Progenitor cell of endocrine pancreas (in vitro differentiated cells): ENCODE results near the gene LHFPL2. TPM values are rescaled to one million over a fixed set of nuclear protein-coding genes. Genes with fewer than 3 reads are reported as not detected.
"Not testable (repeated sequence)": the region's sequence is repeated elsewhere in the genome, so short reads cannot be mapped to it uniquely, and the experiment has no call there.

Experiments
- DNase-seq: peaks from one replicate; pipeline ENCODE4 v3.0.0; 2021; ENCODE audit warnings: low spot score; ENCODE audit not compliant: unreplicated experiment
- H3K27ac Mint-ChIP-seq: 2 replicates; pipeline ENCODE4 v1.8.0; 2021; ENCODE audit warnings: mild to moderate bottlenecking, moderate library complexity, mixed read lengths
- H3K27me3 Mint-ChIP-seq: 2 replicates; pipeline ENCODE4 v1.8.0; 2021; ENCODE audit warnings: mixed read lengths
- H3K36me3 Mint-ChIP-seq: 2 replicates; pipeline ENCODE4 v1.8.0; 2022; ENCODE audit warnings: mixed read lengths; ENCODE audit not compliant: insufficient read depth
- H3K4me1 Mint-ChIP-seq: 2 replicates; pipeline ENCODE4 v1.8.0; 2021; ENCODE audit warnings: low read depth, mixed read lengths
- H3K4me3 Mint-ChIP-seq: 2 replicates; pipeline ENCODE4 v1.8.0; 2021; ENCODE audit warnings: low read depth, mild to moderate bottlenecking, moderate library complexity, mixed read lengths
- H3K9me3 Mint-ChIP-seq: 2 replicates; pipeline ENCODE4 v1.8.0; 2021; ENCODE audit warnings: low read depth, mixed read lengths
- total RNA-seq: library from RNA; stranded (reverse); gene quantifications from 2 replicates; pipeline ENCODE4 v1.2.1, GENCODE V29; 2021
- TF ChIP-seq, protein P1 (sequence below): fragments of 200-600 bp; sonication (generic); IDR thresholded peaks from one replicate; pipeline ENCODE4 v1.5.0; 2021; ENCODE audit warnings: antibody characterized with exemption, mild to moderate bottlenecking; ENCODE audit not compliant: unreplicated experiment

Gene LHFPL2
- total RNA-seq, 1 donor from 2014 or later = 15.0 TPM

GRCh38 chr5:78675956-78676730, 27.6 kb upstream of the LHFPL2 start:
- peaks cover 1% of the 10 kb centered on the region for H3K4me1 Mint-ChIP-seq
- H3K9me3 Mint-ChIP-seq = peaks cover 12% of the 10 kb centered on the region
- H3K27me3 Mint-ChIP-seq = peaks cover 18% of the 10 kb centered on the region
- no peak for DNase-seq
- H3K36me3 Mint-ChIP-seq = no peaks in the 10 kb centered on the region
- TF ChIP-seq, protein P1, sequence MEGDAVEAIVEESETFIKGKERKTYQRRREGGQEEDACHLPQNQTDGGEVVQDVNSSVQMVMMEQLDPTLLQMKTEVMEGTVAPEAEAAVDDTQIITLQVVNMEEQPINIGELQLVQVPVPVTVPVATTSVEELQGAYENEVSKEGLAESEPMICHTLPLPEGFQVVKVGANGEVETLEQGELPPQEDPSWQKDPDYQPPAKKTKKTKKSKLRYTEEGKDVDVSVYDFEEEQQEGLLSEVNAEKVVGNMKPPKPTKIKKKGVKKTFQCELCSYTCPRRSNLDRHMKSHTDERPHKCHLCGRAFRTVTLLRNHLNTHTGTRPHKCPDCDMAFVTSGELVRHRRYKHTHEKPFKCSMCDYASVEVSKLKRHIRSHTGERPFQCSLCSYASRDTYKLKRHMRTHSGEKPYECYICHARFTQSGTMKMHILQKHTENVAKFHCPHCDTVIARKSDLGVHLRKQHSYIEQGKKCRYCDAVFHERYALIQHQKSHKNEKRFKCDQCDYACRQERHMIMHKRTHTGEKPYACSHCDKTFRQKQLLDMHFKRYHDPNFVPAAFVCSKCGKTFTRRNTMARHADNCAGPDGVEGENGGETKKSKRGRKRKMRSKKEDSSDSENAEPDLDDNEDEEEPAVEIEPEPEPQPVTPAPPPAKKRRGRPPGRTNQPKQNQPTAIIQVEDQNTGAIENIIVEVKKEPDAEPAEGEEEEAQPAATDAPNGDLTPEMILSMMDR = no peak
- no peak overlapping the region for H3K4me3 Mint-ChIP-seq
- H3K27ac Mint-ChIP-seq = no peak overlapping the region

GRCh38 chr5:78673827-78674226, 25.3 kb upstream of the LHFPL2 start:
- not testable (repeated sequence) for H3K4me3 Mint-ChIP-seq, H3K4me1 Mint-ChIP-seq, DNase-seq, H3K36me3 Mint-ChIP-seq, H3K27ac Mint-ChIP-seq
- H3K9me3 Mint-ChIP-seq = peaks cover 12% of the 10 kb centered on the region
- H3K27me3 Mint-ChIP-seq = peaks cover 24% of the 10 kb centered on the region

DNA sequence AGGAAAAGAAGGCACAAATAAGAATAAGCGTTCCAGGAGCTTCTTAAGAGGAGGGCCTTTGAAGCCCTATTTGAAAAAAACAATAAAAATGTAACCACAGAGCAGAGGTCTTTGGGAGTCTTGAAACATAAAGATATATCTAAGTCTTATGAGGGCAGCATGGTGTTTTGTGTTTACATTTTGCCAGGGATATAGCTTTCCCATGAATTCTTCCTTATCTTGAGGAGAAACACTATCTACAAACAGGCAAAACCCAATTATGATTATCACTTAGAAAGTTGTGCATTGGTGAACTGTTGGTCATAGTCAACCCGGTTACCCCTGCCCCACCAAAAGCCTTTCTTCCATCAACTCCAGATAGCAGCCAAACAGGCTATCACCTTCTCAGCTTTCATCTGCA, 23.6 kb upstream of the LHFPL2 start:
- Mint-ChIP-seq H3K4me3 (no peak overlapping the region), H3K9me3 (peaks cover 12% of the 10 kb centered on the region), H3K27me3 (peaks cover 24% of the 10 kb centered on the region), H3K36me3 (no peaks in the 10 kb centered on the region), H3K27ac (no peak overlapping the region), H3K4me1 (peaks cover 4% of the 10 kb centered on the region)
- TF ChIP-seq, protein P1 = no peak
- DNase-seq = no peak

- Mint-ChIP-seq H3K4me1 (peaks cover 4% of the 10 kb centered on the region), H3K4me3 (no peak overlapping the region), H3K27me3 (peaks cover 26% of the 10 kb centered on the region), H3K27ac (no peak overlapping the region), H3K36me3 (no peaks in the 10 kb centered on the region), H3K9me3 (peaks cover 12% of the 10 kb centered on the region)
- TF ChIP-seq, protein P1 = no peak
- DNase-seq = no peak
These were observed 23.0 kb upstream of the LHFPL2 start for GRCh38 chr5:78671609-78672008.

GRCh38 chr5:78670701-78671269, 22.2 kb upstream of the LHFPL2 start:
- Mint-ChIP-seq H3K4me1 (peaks cover 3% of the 10 kb centered on the region), H3K9me3 (peaks cover 12% of the 10 kb centered on the region), H3K27ac (no peak overlapping the region), H3K36me3 (no peaks in the 10 kb centered on the region), H3K27me3 (peaks cover 31% of the 10 kb centered on the region), H3K4me3 (no peak overlapping the region)
- no peak for DNase-seq
- TF ChIP-seq, protein P1 = no peak

- no peak overlapping the region for H3K4me3 Mint-ChIP-seq
- peaks cover 33% of the 10 kb centered on the region for H3K27me3 Mint-ChIP-seq
- DNase-seq = no peak
- H3K27ac Mint-ChIP-seq = no peak overlapping the region
- H3K4me1 Mint-ChIP-seq = peaks cover 3% of the 10 kb centered on the region
- H3K9me3 Mint-ChIP-seq = peaks cover 7% of the 10 kb centered on the region
- H3K36me3 Mint-ChIP-seq = no peaks in the 10 kb centered on the region
- TF ChIP-seq, protein P1 = no peak
These were observed 20.8 kb upstream of the LHFPL2 start for GRCh38 chr5:78669331-78669730.
